Neural progenitor cell (in vitro differentiated cells): ENCODE results near the gene IFITM10. TPM values are rescaled to one million over a fixed set of nuclear protein-coding genes. Genes with fewer than 3 reads are reported as not detected.
A peak's percentile ranks its signal among the peaks of the same experiment; 100 is the strongest.

ENCODE experiments used
- DNase-seq: peaks from one replicate; pipeline ENCODE4 v3.0.0-alpha.2; 2016; ENCODE audit warnings: low spot score
- H2AFZ ChIP-seq: fragments of 200-600 bp; sonication (generic); replicated peaks from 2 replicates; pipeline ENCODE4 v1.6.1; 2016; ENCODE audit warnings: antibody characterized with exemption
- H3F3A ChIP-seq: fragments of 200-600 bp; sonication (generic); 2 replicates; pipeline ENCODE4 v1.6.1; 2016; ENCODE audit warnings: antibody characterized with exemption, low read depth
- H3K27ac ChIP-seq: fragments of 200-600 bp; sonication (generic); 2 replicates; pipeline ENCODE4 v1.5.1; 2016; ENCODE audit warnings: mild to moderate bottlenecking
- H3K27me3 ChIP-seq: fragments of 200-600 bp; sonication (generic); 2 replicates; pipeline ENCODE4 v1.6.1; 2016; ENCODE audit warnings: mild to moderate bottlenecking, moderate library complexity
- H3K36me3 ChIP-seq: fragments of 200-600 bp; sonication (generic); 2 replicates; pipeline ENCODE4 v1.5.1; 2016
- H3K4me1 ChIP-seq: fragments of 200-600 bp; sonication (generic); 2 replicates; pipeline ENCODE4 v1.6.1; 2016; ENCODE audit warnings: mixed run types
- H3K4me2 ChIP-seq: fragments of 200-600 bp; sonication (generic); 2 replicates; pipeline ENCODE4 v1.6.1; 2016
- H3K4me3 ChIP-seq: fragments of 200-600 bp; sonication (generic); 2 replicates; pipeline ENCODE4 v1.5.1; 2016
- H3K79me2 ChIP-seq: fragments of 200-600 bp; sonication (generic); 2 replicates; pipeline ENCODE4 v1.6.1; 2016; ENCODE audit warnings: low read depth
- H3K9ac ChIP-seq: fragments of 200-600 bp; sonication (generic); 2 replicates; pipeline ENCODE4 v1.6.1; 2016
- H3K9me3 ChIP-seq: fragments of 200-600 bp; sonication (generic); 2 replicates; pipeline ENCODE4 v1.5.1; 2016; ENCODE audit warnings: low read depth
- H4K20me1 ChIP-seq: fragments of 200-600 bp; sonication (generic); 2 replicates; pipeline ENCODE4 v1.6.1; 2016; ENCODE audit warnings: low read depth
- H3K27ac Mint-ChIP-seq: 3 replicates; pipeline ENCODE4 v1.8.0; 2021; ENCODE audit warnings: mixed read lengths
- H3K27me3 Mint-ChIP-seq: 2 replicates; pipeline ENCODE4 v1.8.0; 2022; ENCODE audit warnings: low read depth, mild to moderate bottlenecking, inconsistent platforms, moderate library complexity, mixed read lengths; ENCODE audit not compliant: insufficient read depth
- H3K36me3 Mint-ChIP-seq: 3 replicates; pipeline ENCODE4 v1.8.0; 2021; ENCODE audit warnings: mixed read lengths
- H3K4me1 Mint-ChIP-seq: 3 replicates; pipeline ENCODE4 v1.8.0; 2021; ENCODE audit warnings: mixed read lengths
- H3K4me3 Mint-ChIP-seq: 3 replicates; pipeline ENCODE4 v1.8.0; 2021; ENCODE audit warnings: mild to moderate bottlenecking, moderate library complexity, mixed read lengths
- H3K9me3 Mint-ChIP-seq: 3 replicates; pipeline ENCODE4 v1.8.0; 2020; ENCODE audit warnings: mixed read lengths
- CTCF ChIP-seq: fragments of 200-600 bp; sonication (generic); IDR thresholded peaks from 2 replicates; pipeline ENCODE4 v1.5.1; 2017; ENCODE audit warnings: antibody characterized with exemption, mild to moderate bottlenecking
- EZH2 ChIP-seq: fragments of 200-600 bp; sonication (generic); IDR thresholded peaks from 2 replicates; pipeline ENCODE4 v1.6.1; 2017; ENCODE audit warnings: antibody characterized with exemption, mild to moderate bottlenecking, moderate library complexity
- EZH2phosphoT487 ChIP-seq: fragments of 200-600 bp; sonication (generic); IDR thresholded peaks from 2 replicates; pipeline ENCODE4 v1.6.1; 2017; ENCODE audit warnings: antibody characterized with exemption
- total RNA-seq: library from RNA; depleted of rRNA; stranded (reverse); fragments of >200 nt; gene quantifications from 2 replicates; pipeline ENCODE4 v1.2.3, GENCODE V29; 2015; ENCODE audit warnings: low replicate concordance

Gene IFITM10
- total RNA-seq, 1 donor from 2014 or later, result not detected

- DNase-seq, result peak; percentile 85
- H3K27me3 Mint-ChIP-seq, result peaks cover 14% of the 10 kb centered on the region
- H3K9me3 ChIP-seq, result no peaks in the 10 kb centered on the region
- H3K4me1 ChIP-seq, result peaks cover 5% of the 10 kb centered on the region
- H2AFZ ChIP-seq, result peak overlapping the region; percentile 80
- no peak overlapping the region for H3K27ac ChIP-seq
- H3K4me3 Mint-ChIP-seq, result peak overlapping the region; percentile 83
- no peaks in the 10 kb centered on the region for H3K79me2 ChIP-seq
- H3F3A ChIP-seq, result peaks cover 3% of the 10 kb centered on the region
- peak overlapping the region; percentile 48 for H3K4me3 ChIP-seq
- H3K9me3 Mint-ChIP-seq, result peaks cover 3% of the 10 kb centered on the region
- H3K9ac ChIP-seq, result no peak overlapping the region
- peak overlapping the region; percentile 87 for H3K4me2 ChIP-seq
- TF ChIP-seq CTCF (peak; percentile 92), EZH2 (no peak)
- H3K4me1 Mint-ChIP-seq, result peaks cover 13% of the 10 kb centered on the region
- H3K36me3 Mint-ChIP-seq, result no peaks in the 10 kb centered on the region
- H3K27ac Mint-ChIP-seq, result peak overlapping the region; percentile 97
- H4K20me1 ChIP-seq, result no peaks in the 10 kb centered on the region
- no peaks in the 10 kb centered on the region for H3K36me3 ChIP-seq
- peaks cover 9% of the 10 kb centered on the region for H3K27me3 ChIP-seq
Observed at GRCh38 chr11:1693327-1694063, 56.9 kb downstream of the IFITM10 start.

- H3K36me3 Mint-ChIP-seq, result no peaks in the 10 kb centered on the region
- Histone ChIP-seq H3K36me3 (no peaks in the 10 kb centered on the region), H3K27me3 (peaks cover 9% of the 10 kb centered on the region), H3F3A (peaks cover 3% of the 10 kb centered on the region), H3K4me3 (no peak overlapping the region), H3K4me1 (peaks cover 5% of the 10 kb centered on the region), H3K9me3 (no peaks in the 10 kb centered on the region), H3K79me2 (no peaks in the 10 kb centered on the region), H3K4me2 (peak overlapping the region; percentile 87), H3K9ac (no peak overlapping the region), H4K20me1 (no peaks in the 10 kb centered on the region), H2AFZ (no peak overlapping the region), H3K27ac (no peak overlapping the region)
- H3K4me1 Mint-ChIP-seq, result peaks cover 13% of the 10 kb centered on the region
- H3K27ac Mint-ChIP-seq, result no peak overlapping the region
- no peak for DNase-seq
- peak overlapping the region; percentile 83 for H3K4me3 Mint-ChIP-seq
- peaks cover 14% of the 10 kb centered on the region for H3K27me3 Mint-ChIP-seq
- TF ChIP-seq EZH2, result no peak
- no peaks in the 10 kb centered on the region for H3K9me3 Mint-ChIP-seq
Observed at GRCh38 chr11:1692708-1693326, 57.6 kb downstream of the IFITM10 start.

GRCh38 chr11:1691878-1692707, 58.3 kb downstream of the IFITM10 start:
- H3K27ac ChIP-seq, result no peak overlapping the region
- Mint-ChIP-seq H3K27ac (no peak overlapping the region), H3K4me3 (no peak overlapping the region), H3K36me3 (no peaks in the 10 kb centered on the region), H3K27me3 (peaks cover 14% of the 10 kb centered on the region), H3K4me1 (peaks cover 13% of the 10 kb centered on the region), H3K9me3 (no peaks in the 10 kb centered on the region)
- TF ChIP-seq CTCF (no peak), EZH2phosphoT487 (no peak), EZH2 (no peak)
- H3F3A ChIP-seq, result peaks cover 3% of the 10 kb centered on the region
- H3K9me3 ChIP-seq, result no peaks in the 10 kb centered on the region
- no peaks in the 10 kb centered on the region for H4K20me1 ChIP-seq
- no peak overlapping the region for H3K4me3 ChIP-seq
- H3K36me3 ChIP-seq, result no peaks in the 10 kb centered on the region
- H2AFZ ChIP-seq, result no peak overlapping the region
- H3K27me3 ChIP-seq, result peaks cover 9% of the 10 kb centered on the region
- H3K9ac ChIP-seq, result no peak overlapping the region
- H3K79me2 ChIP-seq, result no peaks in the 10 kb centered on the region
- peaks cover 5% of the 10 kb centered on the region for H3K4me1 ChIP-seq
- DNase-seq, result no peak
- no peak overlapping the region for H3K4me2 ChIP-seq
